ENCODE measurements around the gene SFXN5. TPM values are rescaled to one million over a fixed set of nuclear protein-coding genes. Genes with fewer than 3 reads are reported as not detected.

Gene SFXN5
- total RNA-seq, 1 donor from 2014 or later: 13.1 TPM

- Histone ChIP-seq H3K4me3 (no peak overlapping the region), H3K27me3 (no peaks in the 10 kb centered on the region), H3K9me3 (no peaks in the 10 kb centered on the region), H3K36me3 (no peaks in the 10 kb centered on the region), H3K27ac (no peak overlapping the region), H3K4me1 (no peaks in the 10 kb centered on the region)
- DNase-seq (no peak), ATAC-seq (no peak)
- intact Hi-C loops (cut with DNase I): no loop called here
- no peak for TF ChIP-seq CTCF (IDR thresholded peaks at IDR 0.05)
Observed at GRCh38 chr2:72961036-72961720, 110.3 kb downstream of the SFXN5 start.

GRCh38 chr2:72959995-72960981 lies 111.2 kb downstream of the SFXN5 start:
- no peaks in the 10 kb centered on the region for H3K27me3 ChIP-seq
- no peak overlapping the region for H3K27ac ChIP-seq
- H3K36me3 ChIP-seq: no peaks in the 10 kb centered on the region
- no peak for DNase-seq
- no peak overlapping the region for H3K4me3 ChIP-seq
- no peak for TF ChIP-seq CTCF (IDR thresholded peaks at IDR 0.05)
- H3K4me1 ChIP-seq: no peaks in the 10 kb centered on the region
- no peak for ATAC-seq
- intact Hi-C loops (cut with DNase I): loop anchor here (10.0 kb wide), 1 partner anchor 1275 kb away; no protein-coding TSS in a partner anchor
- H3K9me3 ChIP-seq: no peaks in the 10 kb centered on the region

- Histone ChIP-seq H3K9me3 (no peaks in the 10 kb centered on the region), H3K27me3 (no peaks in the 10 kb centered on the region), H3K36me3 (no peaks in the 10 kb centered on the region), H3K4me1 (no peaks in the 10 kb centered on the region), H3K4me3 (no peak overlapping the region), H3K27ac (no peak overlapping the region)
- no peak for DNase-seq
- TF ChIP-seq CTCF (IDR thresholded peaks at IDR 0.05): no peak
- intact Hi-C loops (cut with DNase I): loop anchor here (10.0 kb wide), 1 partner anchor 1275 kb away; no protein-coding TSS in a partner anchor
- ATAC-seq: no peak
Observed at GRCh38 chr2:72959554-72959953, 112.0 kb downstream of the SFXN5 start.

GRCh38 chr2:72958542-72959385 lies 112.7 kb downstream of the SFXN5 start:
- no peaks in the 10 kb centered on the region for H3K36me3 ChIP-seq
- TF ChIP-seq CTCF (IDR thresholded peaks at IDR 0.05): no peak
- intact Hi-C loops (cut with DNase I): loop anchor here (10.0 kb wide), 1 partner anchor 1274 kb away; no protein-coding TSS in a partner anchor
- H3K27ac ChIP-seq: no peak overlapping the region
- no peak for ATAC-seq
- no peak for DNase-seq
- no peaks in the 10 kb centered on the region for H3K4me1 ChIP-seq
- H3K9me3 ChIP-seq: no peaks in the 10 kb centered on the region
- H3K4me3 ChIP-seq: no peak overlapping the region
- no peaks in the 10 kb centered on the region for H3K27me3 ChIP-seq

- intact Hi-C loops (cut with DNase I): loop anchor here (10.0 kb wide), 1 partner anchor 1272 kb away; no protein-coding TSS in a partner anchor
- ATAC-seq: peak; percentile 79
- TF ChIP-seq CTCF (IDR thresholded peaks at IDR 0.05): no peak
- no peak overlapping the region for H3K4me3 ChIP-seq
- no peak for DNase-seq
- H3K9me3 ChIP-seq: no peaks in the 10 kb centered on the region
- H3K4me1 ChIP-seq: no peaks in the 10 kb centered on the region
- H3K27ac ChIP-seq: no peak overlapping the region
- no peaks in the 10 kb centered on the region for H3K27me3 ChIP-seq
- H3K36me3 ChIP-seq: no peaks in the 10 kb centered on the region
Observed at GRCh38 chr2:72956936-72957335, 114.6 kb downstream of the SFXN5 start.
